GM23248 (cell line): ENCODE measurements around the gene KANSL2.
"Not testable (repeated sequence)": the region's sequence is repeated elsewhere in the genome, so short reads cannot be mapped to it uniquely, and the experiment has no call there.

Source experiments
- EZH2 ChIP-seq: fragments of 200-600 bp; sonication (generic); IDR thresholded peaks from 2 replicates; pipeline ENCODE4 v1.6.1; 2018; ENCODE audit warnings: antibody characterized with exemption, mild to moderate bottlenecking; ENCODE audit not compliant: insufficient read depth, poor library complexity, severe bottlenecking
- EZH2phosphoT487 ChIP-seq: fragments of 200-600 bp; sonication (generic); IDR thresholded peaks from 2 replicates; pipeline ENCODE4 v1.6.1; 2018; ENCODE audit warnings: antibody characterized with exemption, moderate library complexity, mild to moderate bottlenecking, low read depth; ENCODE audit not compliant: insufficient read depth

GRCh38 chr12:48698822-48699221 is 16.8 kb upstream of the KANSL2 start:
- TF ChIP-seq EZH2phosphoT487, EZH2: not testable (repeated sequence)
